GM12892 (cell line): ENCODE measurements around the gene UBA3.

ENCODE experiments used
- POLR2A ChIP-seq: IDR thresholded peaks from 2 replicates; pipeline ENCODE4 v1.6.1; 2011; ENCODE audit warnings: low read depth, low read length, control low read depth
- POLR2AphosphoS5 ChIP-seq: IDR thresholded peaks from 2 replicates; pipeline ENCODE4 v1.6.1; 2011; ENCODE audit warnings: low read depth, low read length, control low read depth

GRCh38 chr3:69085833-69086722, 5.9 kb upstream of the UBA3 start:
- TF ChIP-seq POLR2AphosphoS5 (no peak), POLR2A (no peak)
